HG02973 (cell line): ENCODE data around the gene APH1A.
"Not testable (repeated sequence)": the region's sequence is repeated elsewhere in the genome, so short reads cannot be mapped to it uniquely, and the experiment has no call there.

Source experiments
- ATAC-seq: cut with Tn5 transposase; IDR thresholded peaks from one replicate; pipeline ENCODE4 v1.9.1; 2021; ENCODE audit warnings: moderate library complexity; ENCODE audit not compliant: unreplicated experiment

APH1A gene

GRCh38 chr1:150268705-150269403, at the start of gene APH1A:
Gene APH1A (minus strand): TSS chr1:150269016. CDS start chr1:150268810, 206 bp downstream.
- peak; percentile 62 for ATAC-seq

DNA sequence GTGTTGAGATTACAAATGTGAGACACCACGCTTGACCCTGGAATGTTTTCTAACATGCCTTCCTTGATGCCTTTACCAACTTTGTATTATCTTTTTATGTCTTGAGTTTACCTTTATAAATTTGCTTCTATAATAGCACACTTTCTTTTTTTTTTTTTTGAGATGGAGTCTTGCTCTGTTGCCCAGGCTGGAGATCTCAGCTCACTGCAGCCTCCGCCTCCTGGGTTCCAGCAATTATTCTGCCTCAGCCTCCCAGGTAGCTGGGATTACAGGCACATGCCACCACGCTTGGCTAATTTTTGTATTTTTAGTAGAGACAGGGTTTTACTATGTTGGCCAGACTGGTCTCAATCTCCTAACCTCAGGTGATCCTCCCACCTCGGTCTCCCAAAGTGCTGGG, 45.9 kb upstream of the APH1A start:
- ATAC-seq, result not testable (repeated sequence)

DNA sequence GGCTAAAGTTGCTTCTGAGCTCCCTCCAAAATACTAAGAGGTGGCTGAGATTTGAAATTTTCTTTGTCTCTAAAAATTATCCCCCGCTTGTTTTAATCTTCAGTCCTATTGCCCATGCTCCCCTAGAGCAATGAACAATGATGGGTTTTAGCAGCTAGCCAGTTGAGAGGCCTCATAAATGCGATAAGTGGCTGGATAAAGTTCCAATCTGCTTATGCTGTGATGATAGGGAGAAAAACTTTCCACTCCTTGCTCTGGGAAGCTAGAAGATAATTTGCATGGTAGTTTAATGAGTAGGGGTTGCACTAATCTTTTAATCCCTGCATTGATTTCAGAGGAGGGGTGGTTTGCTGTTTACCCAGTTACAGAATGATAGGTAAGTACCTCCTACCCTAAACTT, 42.9 kb upstream of the APH1A start:
- no peak for ATAC-seq

DNA sequence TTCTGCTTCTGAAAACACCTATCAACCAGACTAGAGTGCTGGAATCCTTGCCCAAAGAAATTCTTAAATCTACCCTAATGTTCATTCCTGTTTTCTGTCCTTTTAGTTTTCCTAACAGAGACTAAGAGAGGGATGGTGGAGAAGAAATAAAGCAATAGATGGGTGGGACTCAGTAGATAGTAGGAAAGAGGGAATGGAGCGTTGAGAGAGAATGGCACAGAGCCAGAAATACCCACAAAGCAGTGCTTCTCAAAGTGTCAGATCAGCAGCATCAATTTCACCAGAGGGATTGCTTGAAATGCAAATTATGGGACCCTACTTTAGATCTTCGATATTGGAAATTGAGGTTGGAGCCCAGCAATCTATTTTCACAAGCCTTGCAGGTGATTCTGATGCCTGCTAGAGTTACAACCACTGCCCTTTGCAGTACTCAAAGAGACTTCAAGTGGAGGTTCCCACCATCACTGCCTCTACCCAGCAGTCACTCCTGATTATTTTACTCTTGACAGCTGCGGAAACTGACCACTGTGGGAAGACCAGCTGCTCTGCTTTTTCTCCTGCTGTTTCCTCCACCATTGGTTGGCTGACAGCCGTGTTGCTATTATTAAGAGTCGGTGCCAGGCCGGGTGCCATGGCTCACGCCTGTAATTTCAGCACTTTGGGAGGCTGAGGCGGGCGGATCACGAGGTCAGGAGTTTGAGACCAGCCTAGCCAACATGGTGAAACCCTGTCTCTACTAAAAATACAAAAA, 41.1 kb upstream of the APH1A start:
- no peak for ATAC-seq

DNA sequence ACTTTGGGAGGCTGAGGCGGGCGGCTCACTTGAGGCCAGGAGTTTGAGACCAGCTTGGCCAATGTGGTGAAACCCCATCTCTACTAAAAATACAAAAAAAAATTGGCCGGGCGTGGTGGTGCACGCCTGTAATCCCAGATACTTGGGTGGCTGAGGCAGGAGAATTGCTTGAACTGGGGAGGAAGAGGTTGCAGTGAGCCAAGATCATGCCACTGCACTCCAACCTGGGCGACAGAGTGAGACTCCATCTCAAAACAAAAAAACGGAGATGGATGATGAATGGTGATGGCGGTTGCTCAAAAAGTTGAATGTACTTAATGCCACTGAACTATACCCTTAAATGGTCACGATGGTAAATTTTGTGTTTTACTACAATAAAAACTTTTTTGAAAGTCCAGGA, 39.8 kb upstream of the APH1A start:
- ATAC-seq, result not testable (repeated sequence)

- ATAC-seq, result no peak
Measured at GRCh38 chr1:150302902-150303301, 34.1 kb upstream of the APH1A start.

- ATAC-seq, result no peak
Measured at GRCh38 chr1:150302338-150302737, 33.5 kb upstream of the APH1A start.

DNA sequence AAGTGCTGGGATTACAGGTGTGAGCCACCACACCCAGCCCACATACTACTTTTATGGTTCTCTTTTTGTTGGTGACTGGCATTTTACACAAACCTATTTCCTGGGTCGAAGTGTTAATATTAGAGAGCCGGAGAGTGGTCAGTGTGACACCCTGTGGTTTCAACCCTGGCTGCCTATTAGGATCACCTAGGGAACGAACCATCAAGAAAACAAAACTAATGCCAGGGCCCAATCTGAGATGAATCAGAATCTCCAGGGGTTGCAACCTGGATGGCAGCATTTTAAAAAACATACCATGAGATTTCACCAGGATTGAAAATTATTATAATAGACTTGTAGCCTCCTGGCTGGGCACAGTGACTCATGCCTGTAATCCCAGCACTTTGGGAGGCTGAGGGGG, 30.9 kb upstream of the APH1A start:
- no peak for ATAC-seq

- no peak for ATAC-seq
Measured at GRCh38 chr1:150295476-150295875, 26.7 kb upstream of the APH1A start.

- ATAC-seq, result peak; percentile 95
Measured at GRCh38 chr1:150293433-150294253, 24.8 kb upstream of the APH1A start, which contains the start of gene MRPS21. Gene MRPS21 (plus strand): TSS chr1:150293861. CDS start chr1:150294367, 506 bp downstream.

DNA sequence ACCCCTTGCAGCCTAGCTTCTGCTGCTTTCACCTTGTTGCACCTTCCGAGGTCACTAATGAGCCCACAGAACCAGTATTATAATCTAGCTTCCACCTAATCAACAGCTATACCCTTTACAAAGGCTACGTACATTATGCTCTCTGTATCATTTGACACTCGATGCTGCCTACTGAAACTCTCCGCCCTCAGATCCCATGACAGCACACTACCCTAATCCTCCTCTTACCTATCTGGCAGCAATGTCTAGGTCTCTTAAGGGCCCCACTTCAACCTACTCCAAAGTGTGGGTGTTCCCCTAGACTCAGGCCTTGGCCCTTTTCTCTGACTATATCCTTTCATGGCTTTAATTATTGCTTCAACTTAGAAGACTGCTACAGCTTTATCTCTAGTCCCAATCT, 20.0 kb upstream of the APH1A start:
- ATAC-seq, result no peak

DNA sequence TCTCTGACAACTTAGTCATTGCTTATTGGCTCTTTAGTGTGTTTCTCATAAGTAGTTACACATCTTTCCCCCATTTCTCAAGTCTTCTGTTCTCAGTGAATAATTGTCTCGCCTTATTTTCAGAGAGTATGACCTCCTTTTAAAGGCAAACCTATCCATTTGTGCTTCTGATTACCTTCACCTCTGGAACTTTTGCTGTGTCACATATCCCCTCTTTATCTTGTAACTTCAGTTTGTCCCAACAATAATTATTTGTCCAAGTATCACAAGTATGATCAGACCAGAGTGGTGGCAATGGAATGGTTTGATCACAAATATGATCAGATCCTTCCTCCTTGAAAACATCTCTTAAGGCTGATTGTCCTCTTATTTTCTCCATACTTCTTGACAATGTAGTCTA, 19.6 kb upstream of the APH1A start:
- ATAC-seq, result no peak

DNA sequence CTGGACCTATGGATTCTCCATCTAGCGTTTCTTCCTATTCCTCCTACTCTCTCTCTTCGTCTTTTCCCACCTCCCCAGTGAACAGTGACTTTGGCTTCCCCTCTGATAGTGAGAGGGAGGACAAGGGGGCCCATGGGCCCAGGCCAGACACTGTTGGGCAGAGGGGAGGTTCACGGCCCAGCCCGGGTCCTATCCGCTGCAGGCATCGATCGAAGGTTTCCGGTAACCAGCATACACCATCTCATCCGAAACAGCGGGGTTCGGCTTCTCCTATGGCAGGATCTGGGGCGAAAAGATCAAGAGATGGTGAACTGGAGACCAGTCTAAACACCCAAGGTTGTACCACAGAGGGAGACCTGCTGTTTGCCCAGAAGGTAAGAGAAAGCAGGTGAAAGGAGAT, 14.4 kb upstream of the APH1A start:
- ATAC-seq, result no peak

- ATAC-seq, result no peak
Measured at GRCh38 chr1:150282558-150282958, 13.7 kb upstream of the APH1A start.

GRCh38 chr1:150281758-150282557, 13.1 kb upstream of the APH1A start, which contains the start of gene CIART:
Gene CIART (plus strand): TSS chr1:150282554. CDS start chr1:150283268, 714 bp downstream.
- no peak for ATAC-seq

- no peak for ATAC-seq
Measured at GRCh38 chr1:150281221-150281757, 12.5 kb upstream of the APH1A start.

GRCh38 chr1:150280138-150280707, 11.4 kb upstream of the APH1A start:
- ATAC-seq, result no peak

GRCh38 chr1:150273311-150273710, 4.5 kb upstream of the APH1A start:
- no peak for ATAC-seq

DNA sequence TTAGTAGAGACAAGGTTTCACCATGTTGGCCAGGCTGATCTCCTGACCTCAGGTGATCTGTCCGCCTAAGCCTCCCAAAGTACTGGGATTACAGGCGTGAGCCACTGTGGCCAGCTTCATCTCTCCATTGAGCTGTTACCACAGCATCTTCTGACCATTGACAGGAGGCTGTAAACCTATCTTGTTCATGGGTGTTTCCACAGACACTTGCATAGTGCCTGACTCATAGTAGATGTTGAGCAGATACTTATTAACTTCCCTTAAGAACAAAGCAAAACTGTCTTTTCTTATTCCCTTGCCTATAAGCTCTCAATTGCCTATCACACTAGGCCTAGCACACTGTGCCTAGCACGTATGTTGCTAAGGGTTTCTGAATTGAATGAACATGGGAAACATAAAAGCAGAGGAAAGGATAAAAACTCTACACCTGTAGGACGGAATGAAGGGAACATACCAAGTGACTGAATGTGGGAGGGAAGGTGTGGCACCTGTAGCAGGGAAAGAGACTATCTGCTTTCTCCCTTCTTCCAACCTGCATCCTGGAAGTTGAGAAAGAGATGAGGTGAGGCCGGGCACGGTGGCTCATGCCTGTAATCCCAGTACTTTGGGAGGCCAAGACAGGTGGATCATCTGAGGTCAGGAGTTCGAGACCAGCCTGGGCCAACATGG, 2.6 kb upstream of the APH1A start:
- no peak for ATAC-seq
